ENCODE data around the gene TMEM109.
A peak's percentile ranks its signal among the peaks of the same experiment; 100 is the strongest.

The TMEM109 gene, protein sequence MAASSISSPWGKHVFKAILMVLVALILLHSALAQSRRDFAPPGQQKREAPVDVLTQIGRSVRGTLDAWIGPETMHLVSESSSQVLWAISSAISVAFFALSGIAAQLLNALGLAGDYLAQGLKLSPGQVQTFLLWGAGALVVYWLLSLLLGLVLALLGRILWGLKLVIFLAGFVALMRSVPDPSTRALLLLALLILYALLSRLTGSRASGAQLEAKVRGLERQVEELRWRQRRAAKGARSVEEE

DNA sequence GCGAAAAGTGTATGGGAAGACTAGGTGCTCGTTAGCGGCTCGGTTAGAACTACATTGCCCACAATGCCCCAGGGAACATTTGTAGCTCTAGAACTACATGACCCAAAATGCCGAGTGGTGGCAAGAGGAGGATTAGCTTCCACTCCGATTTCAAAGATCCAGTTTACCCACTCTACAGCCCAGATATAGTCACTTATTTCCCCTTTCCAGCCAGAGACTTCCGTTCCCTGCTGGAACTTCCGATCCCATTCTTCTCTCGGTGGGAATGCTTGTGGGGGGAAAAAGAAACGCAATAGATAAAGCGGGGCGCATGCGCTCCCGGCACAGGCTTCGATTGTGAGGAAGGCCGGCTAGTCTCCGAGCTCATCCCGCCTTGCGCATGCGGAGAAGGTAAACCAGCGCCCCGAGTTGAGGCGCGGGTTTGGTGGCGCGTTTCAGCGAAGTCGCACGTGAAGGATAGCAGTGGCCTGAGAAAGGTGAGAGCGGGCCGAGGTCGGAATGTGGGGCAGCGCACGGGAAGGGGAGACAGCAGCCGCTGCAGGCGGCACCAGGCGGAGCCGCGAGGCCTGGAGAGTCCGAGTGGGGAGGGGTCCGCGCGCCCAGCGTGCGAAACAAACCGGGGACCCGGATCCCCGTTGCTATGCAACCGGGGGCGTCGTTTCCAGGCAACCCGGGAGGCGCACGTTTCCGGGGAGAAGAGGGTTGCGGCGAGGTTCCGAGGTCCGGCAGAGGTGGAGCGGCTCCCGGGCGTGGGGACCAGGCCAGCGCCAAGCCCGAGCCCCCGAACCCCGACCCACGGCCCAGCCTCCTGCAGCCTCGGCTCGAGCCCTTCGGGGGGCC lies at the start of gene TMEM109:
TMEM109 (plus strand) TSS at position 366 of the 840 bp plus-strand sequence. CDS start 5,536 bp downstream, outside the sequence.
- peak; percentile 92 for DNase-seq (ENCODE audit: low spot score)

DNA sequence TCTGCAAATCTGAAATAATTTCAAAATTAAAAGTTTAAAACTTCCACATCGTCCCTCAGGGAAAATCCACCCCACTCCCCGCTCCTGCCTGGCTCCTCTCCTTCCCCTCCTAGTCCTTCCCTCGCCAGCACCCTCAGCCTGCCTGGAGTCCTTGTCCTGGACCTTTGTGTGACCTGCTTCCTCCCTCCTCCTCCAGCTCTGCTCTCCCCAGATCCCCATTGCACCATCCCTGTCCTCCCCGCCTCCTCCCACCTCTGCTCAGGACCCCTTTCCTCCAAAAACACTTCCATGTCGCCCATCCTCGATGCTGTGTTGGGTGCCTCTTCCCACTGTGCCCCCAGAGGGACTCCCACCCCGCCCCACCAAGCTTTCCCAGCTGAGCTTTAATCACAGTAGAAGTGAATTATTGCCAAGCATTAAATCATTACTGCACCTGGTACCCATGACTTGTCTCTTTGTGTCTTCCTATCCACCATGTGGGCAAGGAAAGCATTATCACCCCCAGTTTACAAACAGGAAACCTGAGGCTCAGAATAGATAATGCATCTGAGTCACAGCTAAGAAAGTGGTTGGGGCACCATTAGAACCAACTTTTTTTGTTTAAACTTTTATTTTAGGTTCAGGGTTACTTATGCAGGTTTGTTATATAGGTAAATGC lies 49.0 kb upstream of the TMEM109 start:
- no peak for DNase-seq (ENCODE audit: low spot score)

DNA sequence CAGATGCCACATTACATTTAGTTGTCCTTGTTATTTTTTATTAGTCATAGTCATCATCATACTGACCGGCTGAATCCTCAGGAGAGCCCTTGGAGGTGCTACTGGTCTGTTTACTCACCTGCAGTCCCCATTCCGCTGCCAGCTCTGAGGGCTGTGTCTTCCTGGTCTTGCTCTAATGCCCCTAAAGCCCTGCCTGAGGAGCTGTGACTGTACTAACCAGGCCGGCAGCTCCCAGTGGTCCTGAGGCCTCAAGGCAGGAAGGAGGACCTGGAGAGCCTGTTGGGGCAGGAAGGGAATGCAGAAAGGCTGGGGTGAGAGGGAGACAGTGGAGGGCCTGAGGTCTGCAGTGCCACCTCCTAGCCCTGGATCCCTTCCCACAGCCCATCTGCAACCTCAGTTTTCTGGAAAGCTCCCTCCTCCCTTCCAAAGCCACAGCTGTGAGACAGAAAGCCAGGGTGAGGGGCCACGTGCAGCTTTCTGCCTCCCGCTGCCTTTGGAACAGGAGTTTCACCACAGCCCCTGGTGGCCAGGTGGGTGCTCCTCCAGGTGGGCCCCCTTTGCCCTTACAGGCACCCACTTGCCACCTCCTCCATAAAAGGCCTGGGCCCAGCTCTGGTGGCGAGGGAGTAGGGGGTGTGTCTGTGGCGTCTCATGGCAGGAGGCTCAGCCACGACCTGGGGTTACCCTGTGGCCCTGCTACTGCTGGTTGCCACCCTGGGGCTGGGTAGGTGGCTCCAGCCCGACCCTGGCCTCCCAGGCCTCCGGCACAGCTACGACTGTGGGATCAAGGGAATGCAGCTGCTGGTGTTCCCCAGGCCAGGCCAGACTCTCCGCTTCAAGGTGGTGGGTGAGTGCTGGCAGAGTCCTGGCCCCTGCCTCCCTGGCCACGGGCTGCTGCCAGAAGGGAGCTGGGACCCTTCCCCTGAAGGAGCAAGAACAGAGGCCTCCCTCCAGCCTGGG lies 46.8 kb upstream of the TMEM109 start, which contains the start of gene ZP1:
ZP1 (plus strand) TSS at position 632 of the 960 bp plus-strand sequence; CDS start at position 652, 20 bp downstream.
- DNase-seq (ENCODE audit: low spot score), result no peak

DNA sequence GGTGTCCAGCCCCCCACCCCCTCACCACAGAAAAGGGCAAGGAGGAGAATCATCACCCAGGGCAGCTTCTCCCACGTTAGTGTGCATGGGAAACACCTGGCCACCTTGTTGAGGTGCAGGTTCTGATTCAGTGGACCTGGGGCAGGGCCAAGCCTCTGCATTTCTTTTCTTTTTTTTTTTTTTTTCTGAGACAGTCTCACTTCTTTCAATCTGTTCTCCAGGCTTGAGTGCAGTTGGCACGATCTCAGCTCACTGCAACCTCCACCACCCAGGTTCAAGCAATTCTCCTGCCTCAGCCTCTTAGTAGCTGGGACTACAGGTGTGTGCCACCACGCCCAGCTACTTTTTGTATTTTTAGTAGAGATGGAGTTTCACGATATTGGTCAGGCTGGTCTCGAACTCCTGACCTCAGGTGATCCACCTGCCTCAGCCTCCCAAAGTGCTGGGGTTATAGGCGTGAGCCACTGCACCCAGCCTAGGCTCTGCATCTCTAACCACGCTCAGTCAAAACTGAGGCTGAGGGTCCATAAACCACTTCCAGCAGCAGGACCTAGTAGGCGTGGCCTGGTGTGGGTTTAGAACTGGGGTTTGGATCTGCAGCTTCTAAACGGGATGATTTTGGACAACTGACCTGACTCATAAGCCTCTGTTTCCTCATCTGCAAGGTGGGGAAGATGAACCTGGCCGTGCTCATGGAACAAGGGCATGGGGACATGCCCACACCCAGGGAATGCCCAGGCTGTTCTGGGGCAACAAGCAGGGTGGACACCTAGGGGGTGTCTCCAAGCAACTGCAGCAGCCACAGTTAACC lies 45.9 kb upstream of the TMEM109 start:
- no peak for DNase-seq (ENCODE audit: low spot score)

DNA sequence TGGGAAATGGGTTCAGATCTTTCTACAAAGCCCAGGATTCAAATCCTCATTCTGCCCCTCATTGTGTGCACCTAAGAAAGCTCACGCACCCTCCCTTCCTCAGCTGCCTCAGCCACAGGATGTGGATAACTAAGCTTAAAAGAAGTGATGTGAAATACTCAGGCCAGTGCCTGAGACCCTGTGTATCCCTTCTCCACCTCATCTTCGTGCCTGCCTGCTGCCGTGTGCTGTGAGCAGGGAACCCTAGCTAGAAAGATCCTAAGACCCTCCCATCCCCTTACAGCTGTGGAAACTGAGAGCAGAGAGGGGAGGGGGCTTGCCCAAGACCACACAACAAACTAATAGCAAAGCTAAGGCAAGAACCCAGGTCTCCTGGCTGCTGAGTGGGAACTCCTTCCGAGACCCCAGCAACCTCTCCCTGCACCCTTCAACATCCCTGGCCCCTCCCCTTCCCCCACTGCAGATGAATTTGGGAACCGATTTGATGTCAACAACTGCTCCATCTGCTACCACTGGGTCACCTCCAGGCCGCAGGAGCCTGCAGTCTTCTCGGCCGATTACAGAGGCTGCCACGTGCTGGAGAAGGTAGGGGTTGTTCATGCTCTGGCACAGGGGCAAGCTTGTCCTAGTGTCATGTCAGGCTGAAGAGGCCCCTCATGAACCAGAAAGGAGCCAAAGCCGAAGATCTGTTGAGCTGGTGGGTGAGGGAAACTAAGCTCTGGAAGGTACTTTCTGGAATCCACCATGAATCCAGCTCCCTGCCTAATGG lies 45.1 kb upstream of the TMEM109 start:
- no peak for DNase-seq (ENCODE audit: low spot score)

DNA sequence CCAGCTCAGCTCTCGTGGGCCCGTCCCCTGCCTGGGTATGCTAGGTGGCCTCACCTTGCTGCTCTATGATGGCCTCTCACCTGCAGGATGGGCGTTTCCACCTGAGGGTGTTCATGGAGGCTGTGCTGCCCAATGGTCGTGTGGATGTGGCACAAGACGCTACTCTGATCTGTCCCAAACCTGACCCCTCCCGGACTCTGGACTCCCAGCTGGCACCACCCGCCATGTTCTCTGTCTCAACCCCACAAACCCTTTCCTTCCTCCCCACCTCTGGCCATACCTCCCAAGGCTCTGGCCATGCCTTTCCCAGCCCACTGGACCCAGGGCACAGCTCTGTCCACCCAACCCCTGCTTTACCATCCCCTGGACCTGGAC lies 44.5 kb upstream of the TMEM109 start:
- DNase-seq (ENCODE audit: low spot score), result no peak

DNA sequence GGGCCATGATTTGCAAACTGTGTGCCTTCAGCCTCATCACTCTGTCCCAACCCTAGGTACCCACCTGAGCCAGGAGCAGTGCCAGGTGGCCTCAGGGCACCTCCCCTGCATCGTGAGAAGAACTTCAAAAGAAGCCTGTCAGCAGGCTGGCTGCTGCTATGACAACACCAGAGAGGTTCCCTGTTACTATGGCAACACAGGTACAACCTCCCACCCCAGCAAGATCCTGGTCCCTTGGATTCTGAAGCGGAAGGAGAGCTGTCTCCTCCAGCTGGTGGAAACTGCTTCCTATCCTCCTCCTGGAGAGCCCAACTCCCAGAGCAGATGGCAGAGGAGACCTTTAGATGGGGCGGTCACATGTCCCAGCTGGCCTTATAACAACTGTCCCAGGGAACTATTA lies 43.7 kb upstream of the TMEM109 start:
- DNase-seq (ENCODE audit: low spot score), result no peak

DNA sequence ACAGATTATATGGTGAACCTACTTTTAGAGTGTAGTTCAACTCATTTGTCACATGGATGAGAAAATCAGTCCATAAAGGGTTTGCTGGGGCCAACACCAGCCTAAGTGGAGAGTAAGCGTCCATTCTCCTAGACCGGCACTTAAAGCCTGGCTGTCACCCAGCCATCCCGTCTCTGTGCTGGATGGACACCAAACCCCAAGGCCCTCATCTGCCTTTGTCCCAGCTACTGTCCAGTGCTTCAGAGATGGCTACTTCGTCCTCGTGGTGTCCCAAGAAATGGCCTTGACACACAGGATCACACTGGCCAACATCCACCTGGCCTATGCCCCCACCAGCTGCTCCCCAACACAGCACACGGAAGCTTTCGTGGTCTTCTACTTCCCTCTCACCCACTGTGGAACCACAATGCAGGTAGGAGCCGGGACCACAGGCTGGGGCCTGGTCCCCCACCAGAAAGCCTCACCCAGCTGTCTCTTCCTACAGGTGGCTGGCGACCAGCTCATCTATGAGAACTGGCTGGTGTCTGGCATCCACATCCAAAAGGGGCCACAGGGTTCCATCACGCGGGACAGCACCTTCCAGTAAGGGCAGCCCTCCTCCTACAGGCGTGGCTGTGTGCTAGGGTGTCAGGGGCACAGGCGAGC lies 43.1 kb upstream of the TMEM109 start:
- no peak for DNase-seq (ENCODE audit: low spot score)

DNA sequence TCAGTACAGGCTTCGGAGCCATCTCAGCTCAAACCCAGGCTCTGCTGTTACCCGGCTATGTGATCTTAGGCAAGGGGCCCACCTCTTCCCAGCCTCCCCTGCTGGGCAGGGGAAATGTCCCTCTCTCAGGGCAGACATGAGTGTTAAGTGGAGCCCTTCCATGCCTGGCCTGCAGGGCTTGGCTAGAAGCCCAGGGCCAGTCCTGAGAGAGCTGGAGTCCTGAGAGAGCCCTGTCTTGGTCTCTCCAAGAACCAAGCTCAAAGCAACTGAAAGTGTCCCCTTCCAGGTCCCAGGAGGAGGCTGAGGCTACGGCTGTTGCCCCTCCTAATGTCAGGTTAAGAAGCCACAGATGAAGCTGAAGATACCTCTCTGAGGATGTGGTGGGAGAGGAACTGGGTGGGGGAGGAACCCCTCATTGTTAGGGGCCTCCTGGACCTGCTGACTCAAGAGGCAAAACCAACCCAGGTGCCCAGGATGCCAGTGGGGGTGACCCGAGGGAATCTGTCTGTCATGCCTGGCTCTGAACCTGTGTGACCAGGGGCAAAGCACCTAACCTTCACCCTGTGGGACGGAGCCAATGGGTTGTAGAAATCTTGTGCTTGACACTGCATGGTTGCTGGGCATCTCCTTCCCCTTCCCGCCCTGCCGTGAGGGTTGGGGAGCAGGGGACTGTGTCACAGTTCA lies 42.4 kb upstream of the TMEM109 start:
- DNase-seq (ENCODE audit: low spot score), result no peak

DNA sequence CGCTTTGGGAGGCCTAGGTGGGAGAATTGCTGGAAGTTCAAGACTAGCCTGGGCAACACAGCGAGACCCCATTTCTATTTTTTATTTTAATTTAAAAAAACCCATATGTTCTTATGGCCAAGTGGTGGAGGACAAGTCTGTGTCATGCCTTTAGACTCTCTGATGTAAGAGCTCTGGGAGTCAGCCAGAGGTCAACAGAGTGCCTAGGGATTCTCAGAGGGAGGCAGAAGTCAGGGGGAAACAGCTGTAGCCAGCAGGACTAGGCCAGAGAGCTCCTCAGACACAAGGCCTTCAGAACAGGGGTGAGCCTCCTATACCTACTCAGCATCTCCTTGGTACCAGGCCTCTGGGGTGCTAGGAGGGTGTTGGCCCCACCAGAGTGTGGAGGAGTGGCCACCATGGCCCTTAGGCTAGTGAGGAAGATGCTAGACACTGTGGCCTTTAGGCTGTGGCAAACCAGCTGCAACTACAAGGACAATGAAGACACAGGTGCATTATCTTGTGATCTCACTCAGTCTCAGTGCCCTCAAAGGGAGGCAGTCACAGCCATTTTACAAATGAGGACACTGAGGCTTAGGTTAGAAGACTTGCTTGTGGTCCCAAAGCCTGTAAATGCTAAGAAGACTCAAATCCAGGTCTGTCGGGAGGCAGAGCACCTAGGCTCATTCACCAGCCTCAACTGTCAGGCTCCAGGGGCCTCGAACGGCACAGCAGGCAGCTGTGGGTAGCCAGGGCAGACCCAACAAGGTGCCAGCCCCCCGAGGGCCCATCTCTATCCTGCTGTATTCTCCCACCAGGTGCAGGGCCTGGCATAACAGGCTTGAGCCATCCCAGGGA lies 41.6 kb upstream of the TMEM109 start:
- DNase-seq (ENCODE audit: low spot score), result no peak

DNA sequence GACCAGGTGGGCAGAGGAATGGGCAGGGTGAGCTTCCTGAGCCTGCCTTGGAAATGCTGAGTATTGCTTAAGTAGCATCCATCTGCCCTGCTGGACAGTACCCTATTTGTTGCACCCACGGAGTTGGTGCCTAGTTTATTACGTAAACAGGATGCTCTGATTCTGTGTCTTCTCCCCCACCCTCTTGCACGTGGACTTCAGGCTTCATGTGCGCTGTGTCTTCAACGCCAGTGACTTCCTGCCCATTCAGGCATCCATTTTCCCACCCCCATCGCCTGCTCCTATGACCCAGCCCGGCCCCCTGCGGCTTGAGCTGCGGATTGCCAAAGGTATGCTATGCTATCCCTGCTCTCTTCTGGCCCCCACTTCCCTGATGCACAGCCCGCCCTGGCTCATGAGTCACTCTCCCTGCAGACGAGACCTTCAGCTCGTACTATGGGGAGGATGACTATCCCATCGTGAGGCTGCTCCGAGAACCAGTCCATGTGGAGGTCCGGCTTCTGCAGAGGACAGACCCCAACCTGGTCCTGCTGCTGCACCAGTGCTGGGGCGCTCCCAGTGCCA lies 40.9 kb upstream of the TMEM109 start:
- no peak for DNase-seq (ENCODE audit: low spot score)

DNA sequence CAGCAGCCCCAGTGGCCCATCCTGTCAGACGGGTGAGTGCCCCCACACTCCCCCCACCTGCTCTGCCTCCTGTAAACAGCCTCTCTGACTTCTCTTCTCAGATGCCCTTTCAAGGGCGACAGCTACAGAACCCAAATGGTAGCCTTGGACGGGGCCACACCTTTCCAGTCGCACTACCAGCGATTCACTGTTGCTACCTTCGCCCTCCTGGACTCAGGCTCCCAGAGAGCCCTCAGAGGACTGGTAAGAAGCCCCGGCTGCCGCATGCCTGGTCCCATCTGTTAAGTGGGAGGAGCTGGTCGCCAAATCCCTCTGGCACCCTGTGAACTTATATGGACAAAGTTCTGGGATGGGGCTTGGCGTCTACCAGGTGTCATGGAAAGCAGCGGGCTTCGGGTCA lies 40.4 kb upstream of the TMEM109 start:
- no peak for DNase-seq (ENCODE audit: low spot score)

DNA sequence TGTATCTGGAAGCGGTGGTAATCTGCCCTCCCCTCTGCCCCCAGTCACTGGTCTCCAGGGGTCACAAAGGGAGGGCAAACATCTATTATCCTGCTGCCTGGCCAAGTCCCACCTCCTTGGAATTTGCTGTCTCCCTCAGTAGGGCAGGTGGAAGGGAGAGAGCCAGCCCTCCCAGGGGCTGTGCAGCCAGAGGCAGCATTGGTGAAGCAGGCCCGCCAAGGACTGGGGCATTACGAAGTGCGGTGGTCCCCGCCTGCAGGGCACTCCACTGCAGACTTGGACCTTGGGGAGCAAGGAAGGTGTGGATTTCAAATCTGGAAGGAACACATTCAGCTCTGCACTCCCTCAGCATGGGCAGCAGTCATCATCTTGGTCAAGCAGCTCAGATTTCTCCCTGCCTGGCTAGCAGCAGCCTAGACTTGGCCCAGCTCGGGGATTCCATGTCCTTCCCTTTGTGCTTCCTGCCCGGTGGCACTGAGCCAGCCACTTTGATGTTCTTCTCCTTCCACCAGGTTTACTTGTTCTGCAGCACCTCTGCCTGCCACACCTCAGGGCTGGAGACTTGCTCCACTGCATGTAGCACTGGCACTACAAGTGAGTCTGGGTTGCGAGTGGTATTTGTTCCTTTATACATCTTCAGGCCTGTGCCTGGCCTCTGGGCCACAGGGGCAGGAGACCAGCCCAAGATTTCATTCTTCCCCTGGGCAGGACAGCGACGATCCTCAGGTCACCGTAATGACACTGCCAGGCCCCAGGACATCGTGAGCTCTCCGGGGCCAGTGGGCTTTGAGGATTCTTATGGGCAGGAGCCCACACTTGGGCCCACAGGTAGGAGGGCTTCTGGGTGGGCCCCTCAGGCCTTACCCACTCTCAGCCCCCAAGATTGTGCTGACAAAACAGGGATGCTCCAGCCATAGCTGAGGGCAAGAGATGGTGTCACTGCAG lies 39.3 kb upstream of the TMEM109 start:
- DNase-seq (ENCODE audit: low spot score), result no peak

DNA sequence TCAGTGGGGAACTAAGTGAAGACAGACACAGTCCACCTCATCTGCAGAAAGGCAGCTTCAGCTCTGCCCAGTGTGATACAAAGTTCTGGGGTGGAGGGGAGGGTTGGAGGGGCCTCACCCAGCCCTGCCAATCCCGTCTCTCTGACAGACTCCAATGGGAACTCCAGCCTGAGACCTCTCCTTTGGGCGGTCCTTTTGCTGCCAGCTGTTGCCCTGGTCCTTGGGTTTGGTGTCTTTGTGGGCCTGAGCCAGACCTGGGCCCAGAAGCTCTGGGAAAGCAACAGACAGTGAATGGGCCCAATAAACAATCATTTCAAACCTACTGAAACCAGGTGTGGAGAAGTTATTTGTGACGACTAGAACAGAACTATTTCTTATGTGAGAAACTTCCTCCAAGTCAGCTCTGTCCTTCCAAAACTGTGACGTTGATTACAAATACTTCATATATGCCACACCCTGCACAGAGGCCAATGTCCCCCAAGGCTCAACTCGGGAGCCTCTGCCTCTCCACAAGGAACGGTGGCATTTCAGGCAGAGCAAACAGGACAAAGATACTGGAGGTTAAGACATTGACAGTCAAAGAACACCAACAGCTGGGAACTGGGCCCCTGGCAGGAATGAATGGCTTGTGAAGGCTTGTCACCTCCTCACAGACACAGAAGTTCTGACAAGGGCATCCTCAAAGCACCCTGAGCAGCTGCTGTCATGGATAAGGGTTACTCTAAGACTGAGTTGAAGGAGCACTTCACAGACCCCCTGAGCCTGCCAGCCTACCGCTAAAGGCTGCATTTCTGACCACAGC lies 38.4 kb upstream of the TMEM109 start:
- no peak for DNase-seq (ENCODE audit: low spot score)

DNA sequence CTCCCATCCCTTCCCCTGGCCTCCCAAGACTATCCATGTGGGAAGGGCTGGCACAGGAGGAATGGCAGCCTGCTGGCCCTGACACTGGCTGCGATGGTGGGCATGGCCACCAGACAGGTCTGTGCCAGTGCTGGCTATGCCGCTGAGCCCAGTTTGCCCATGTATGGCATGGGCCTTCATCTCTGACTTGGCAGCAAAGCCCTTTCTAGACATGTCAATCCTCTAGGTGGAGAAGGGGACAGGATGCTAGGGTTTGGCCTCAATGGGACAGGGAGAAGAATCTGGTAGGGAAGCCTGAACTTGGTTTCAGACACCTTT lies 37.8 kb upstream of the TMEM109 start:
- DNase-seq (ENCODE audit: low spot score), result no peak
